GM19324 (cell line): ENCODE data around the gene REXO4.

Experiments
- ATAC-seq: cut with Tn5 transposase; IDR thresholded peaks from one replicate; pipeline ENCODE4 v1.9.1; 2021; ENCODE audit warnings: mild to moderate bottlenecking, moderate library complexity; ENCODE audit not compliant: unreplicated experiment, low FRiP score

The REXO4 gene

DNA sequence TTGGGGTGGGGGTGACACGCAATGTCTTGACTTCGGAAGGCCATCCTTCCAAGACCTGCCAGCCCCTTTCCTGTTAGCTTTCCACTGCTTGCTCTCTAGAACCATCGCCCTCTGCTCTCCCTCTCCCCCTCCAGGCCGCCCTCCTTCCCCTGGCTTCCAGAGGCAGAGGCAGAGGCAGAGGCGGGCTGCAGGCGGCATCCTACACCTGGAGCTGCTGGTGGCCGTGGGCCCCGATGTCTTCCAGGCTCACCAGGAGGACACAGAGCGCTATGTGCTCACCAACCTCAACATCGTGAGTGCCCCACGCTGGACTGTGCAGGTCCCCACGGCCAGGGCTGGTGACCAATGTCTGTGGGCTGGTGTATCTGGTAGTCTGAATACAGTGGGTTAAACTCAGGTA lies 6.4 kb upstream of the REXO4 start:
- no peak for ATAC-seq

DNA sequence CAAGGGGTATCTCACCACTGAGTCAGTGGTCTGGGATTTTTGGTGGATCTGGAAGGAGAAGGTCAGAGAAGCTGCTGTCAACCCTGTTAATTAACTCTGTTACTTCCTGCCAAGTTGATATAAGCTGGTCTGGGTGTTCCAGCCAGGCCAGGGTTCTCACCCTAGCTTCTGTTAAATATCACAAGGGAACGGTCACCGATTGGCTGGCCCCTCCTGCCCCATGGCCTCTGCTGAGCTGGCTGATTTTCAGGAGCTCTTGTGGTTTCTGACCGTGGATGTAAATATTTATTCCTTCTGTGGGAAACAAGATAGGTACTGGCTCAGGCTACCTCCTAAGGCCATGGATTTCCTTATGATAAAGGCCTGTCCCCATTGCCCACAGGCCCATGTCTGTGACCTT lies 5.4 kb upstream of the REXO4 start:
- ATAC-seq, result no peak

DNA sequence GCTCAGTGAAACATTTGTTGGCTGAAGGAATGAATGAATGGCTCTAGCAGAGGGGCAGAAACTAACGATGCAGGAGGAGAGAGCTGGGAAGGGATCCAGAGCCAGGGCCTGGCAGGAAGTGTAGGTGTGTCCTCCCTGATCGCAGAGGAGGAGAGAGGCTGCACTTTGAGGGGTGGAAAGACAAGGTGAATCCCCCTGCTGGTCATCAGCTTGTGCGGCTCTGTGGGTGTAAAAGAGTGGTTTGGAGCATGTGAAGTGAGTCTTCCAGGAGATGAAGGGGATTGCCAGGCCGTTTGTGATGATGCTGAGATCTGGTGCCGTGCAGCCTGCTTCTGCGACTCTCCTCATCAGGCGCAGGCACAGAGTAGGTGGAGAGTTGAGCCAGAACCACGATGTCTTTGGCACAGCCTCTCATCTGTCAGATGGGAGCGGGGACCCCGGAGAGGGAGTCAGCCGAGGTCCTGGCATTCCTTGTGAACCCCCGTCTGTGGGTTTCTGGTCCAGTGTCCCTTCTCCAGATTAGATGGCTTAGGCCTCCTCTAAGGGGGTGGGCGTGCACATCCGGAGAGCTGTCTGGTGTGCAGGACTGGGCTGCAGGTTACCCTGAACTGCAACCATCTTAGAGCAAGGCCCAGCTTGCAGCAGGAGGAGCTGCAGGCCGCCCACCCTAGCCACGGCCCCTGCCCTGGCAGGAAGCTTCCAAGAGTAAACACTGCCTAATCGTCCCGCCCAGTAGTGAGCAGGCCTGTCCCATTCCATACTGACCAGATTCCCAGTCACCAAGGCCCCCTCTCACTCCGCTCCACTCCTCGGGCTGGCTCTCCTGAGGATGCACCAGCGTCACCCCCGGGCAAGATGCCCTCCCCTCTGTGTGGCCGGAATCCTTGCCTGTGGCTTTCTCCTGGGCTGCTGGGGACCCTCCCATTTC lies 4.1 kb upstream of the REXO4 start, which contains the start of gene ADAMTS13:
TSS of gene ADAMTS13 (plus strand) at position 753 of the 928 bp plus-strand sequence. CDS start at position 830, 77 bp downstream.
- no peak for ATAC-seq

DNA sequence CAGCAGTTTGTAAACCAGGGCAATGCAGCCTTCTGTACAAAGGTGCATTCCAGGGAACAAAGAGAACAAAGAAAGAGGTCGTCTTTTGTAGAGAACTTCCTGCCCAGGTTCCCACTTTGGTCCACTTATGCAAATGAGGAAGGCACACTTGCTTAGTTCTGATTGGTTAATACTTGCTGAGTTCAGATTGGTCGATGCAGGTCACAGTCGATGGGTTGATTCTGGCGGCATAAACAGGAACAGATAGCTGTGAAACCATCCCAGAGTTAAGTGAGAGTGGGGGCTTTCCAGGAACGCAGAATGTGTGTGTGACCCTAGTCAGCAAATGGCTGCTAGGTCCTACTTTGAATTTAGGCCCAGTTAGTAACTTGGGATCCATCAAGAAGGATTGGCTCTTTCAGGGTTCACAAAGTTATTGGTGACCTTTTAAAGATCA lies 2.6 kb upstream of the REXO4 start:
- no peak for ATAC-seq

DNA sequence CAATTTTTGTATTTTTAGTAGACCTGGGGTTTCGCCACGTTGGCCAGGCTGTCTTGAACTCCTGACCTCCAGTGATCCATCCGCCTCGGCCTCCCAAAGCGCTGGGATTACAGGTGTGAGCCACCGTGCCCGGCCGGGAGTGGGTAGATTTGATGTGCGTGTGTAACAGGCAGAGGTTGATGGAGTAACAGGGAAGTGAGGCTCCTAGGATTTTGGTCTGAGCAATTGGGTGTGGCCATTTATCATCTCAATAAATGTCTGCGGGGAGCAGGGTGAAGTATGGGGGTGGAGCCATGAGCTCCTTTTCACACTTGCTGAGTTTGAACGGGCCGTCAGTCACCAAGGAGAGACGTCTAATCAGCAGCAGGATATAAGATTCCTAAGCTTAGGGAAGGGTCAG lies 1.2 kb upstream of the REXO4 start:
- no peak for ATAC-seq

DNA sequence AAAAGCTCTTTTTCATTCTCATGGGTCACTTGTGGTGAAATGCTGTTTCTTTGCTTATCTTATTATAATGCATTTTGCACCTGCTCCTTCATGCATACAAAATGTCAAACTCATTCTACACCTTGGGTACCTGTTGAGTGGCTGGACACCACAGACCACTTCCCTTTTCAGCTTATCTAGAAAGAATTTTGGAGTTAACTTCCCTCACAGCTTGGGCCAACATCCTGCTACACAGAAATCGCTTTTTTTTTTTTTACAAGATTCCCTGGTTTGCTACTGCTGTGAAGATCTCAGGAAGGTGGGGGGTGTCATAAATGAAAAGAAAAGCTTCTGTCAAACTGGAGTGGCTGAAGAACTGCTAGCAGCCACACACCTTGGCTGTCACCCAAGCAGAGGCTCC lies 2.6 kb downstream of the REXO4 start:
- ATAC-seq, result no peak

DNA sequence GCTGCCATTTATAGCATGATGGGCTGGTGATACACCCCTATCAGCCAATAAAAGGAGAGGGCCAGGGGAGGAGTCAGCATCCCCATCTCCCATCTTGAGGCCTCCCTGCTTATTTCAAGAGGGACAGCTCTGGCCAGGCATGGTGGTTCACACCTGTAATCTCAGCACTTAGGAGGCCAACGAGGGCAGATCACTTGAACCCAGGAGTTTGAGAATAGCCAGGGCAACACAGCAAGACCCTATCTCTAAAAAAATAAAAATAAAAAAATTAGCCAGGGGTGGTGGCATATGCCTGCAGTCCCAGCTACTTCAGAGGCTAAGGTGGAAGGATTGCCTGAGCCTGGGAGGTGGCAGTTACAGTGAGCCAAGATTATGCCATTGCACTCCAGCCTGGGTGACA lies 9.8 kb downstream of the REXO4 start:
- ATAC-seq, result no peak

DNA sequence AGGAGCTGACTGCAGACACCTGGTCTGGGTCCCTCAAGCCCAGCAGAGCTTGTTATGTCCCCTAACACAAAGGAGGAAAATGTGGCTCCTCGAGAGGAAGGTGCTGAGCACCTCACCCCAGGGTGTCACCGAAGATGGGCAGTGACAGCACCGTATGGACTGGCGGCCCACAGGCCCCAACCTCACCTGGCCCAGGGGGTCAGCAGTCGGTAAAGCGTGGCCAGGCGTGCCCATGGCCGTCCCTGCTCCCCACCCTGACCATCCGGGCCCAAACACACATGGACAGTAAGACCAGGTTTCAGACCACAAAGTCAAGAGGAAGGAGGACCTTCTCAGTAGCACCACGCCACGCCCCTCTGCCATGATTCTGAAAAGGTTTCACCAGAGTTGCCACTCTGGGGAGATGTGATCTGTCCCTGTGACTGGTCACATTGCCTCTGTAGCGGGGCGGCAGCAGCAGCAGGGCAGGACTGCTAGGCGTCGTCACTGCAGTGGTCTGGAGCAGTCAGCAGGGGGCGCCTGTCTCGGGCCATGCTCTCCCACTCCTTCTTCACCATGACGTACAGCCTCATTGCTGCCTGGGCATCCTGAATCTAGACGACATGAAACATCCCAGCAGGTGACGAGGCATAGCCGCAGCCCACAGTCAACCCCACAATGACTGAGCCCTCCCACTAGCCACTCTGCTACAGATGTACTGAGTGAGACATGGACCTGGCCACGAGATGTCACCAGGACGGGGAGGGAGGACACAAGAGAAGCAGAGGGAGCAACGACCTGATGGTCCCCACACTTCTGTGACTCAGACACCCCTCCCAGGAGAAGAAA lies 11.1 kb downstream of the REXO4 start:
- no peak for ATAC-seq

DNA sequence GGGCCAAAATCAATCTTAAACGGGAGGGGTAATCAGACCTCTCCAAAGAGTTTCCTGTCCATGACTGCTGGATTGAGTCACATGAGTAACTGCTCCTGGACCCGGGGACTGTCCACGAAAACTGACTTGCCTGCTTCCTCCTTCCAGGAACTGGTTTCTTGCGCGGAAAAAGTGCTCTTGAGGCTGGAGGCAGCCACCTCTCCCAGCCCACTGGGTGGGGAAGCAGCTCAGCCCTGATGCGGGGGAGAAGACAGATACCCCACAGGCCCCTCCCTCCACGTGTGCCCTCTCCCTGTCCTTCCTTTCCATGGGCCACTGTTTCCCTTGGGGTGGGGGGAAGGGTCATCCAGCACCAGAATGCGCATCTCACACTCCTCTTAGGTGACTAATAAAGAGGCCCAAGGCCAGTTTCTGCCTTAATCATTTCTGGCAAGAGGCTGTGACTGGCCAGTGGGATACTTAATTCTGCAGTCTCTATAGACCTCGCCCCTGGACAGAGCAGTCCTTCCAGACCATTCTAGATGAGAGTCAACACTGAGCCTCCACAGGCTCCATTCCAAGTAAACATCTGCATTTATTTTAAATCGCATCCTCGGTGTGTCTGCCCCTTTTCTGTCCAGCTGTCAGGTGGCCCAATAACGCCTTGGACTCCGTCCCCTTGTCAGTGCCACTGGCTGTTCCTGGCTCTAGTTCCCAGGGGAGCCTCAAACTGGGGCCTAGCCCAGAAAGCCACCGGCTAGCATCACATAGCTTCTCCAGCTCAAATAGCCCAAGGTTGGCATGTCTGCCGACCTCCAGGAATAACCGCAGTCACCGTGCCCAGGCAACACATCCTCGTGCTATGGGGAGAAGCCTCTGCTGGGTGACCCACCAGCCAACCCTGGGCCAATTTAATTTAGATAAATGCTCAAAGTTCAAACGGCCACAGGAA lies 12.0 kb downstream of the REXO4 start:
- ATAC-seq, result no peak

DNA sequence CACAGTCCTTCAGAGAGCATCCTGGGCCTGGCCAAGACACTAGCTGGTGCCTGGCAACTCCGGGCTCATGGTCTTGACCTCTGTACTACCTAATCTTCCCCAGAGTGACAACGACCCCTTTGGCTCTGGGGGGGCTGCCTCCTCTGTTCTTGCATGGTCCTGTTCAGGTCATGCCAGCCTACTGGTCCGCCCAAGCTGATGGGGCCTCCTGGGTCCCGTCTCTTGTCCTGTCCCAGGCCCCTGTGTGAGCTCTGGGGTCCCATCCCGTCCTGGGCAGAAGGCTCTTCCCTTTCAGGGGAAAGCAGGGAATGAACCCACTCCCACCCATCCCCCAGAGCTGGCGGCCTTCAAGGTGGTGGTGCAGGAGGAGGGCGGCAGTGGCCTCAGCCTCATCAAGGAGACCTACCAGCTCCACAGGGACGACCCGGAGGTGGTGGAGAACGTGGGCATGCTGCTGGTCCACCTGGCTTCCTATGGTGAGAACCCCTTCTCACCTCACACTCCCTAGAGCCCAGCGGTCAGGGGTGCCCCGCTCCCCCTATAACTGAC lies 13.3 kb downstream of the REXO4 start:
- ATAC-seq, result no peak

DNA sequence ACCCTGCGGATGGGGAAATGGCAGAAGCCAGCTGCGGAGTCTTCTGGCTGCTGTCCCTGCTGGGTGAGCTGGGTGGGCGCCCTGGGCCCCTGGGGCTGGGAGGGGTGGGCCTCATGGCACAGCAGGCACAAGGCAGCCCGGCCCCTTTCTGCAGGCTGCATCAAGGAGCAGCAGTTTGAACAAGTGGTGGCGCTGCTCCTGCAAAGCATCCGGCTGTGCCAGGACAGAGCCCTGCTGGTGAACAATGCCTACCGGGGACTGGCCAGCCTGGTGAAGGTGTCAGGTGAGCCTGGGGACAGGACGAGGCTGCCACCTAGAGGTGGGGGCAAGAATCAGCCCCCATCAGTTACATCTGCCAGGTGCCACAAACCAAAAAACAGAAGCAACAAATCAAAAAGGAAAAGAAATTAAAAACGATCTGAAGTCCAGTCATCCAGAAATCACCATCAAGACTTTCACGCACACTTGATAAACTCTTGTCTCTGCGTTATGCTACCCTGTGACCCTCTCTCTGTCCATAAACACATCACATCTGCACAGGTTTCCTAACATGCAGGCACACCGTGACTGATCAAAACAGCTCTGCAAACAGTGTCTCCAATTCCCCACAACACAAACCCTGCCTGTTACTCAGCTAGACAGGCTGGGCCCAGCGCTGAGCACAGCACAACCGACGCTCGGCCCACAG lies 13.9 kb downstream of the REXO4 start:
- ATAC-seq, result no peak

DNA sequence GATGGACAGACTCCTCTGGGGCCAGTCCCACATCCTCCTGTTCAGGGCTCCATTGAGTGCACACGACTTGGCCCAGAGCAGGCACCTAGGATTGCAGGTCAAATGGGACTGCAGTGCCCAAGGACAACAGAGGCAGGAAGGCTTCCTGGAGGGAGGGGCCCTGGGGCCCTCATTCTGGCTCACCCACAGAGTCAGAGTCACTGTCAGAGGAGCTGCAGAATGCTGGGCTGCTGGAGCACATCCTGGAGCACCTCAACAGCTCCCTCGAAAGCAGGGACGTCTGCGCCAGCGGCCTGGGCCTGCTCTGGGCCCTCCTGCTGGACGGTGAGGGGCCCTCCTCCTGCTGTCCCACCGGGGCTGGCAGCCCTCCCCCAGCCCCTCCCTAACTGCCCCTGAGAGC lies 15.1 kb downstream of the REXO4 start:
- ATAC-seq, result no peak

DNA sequence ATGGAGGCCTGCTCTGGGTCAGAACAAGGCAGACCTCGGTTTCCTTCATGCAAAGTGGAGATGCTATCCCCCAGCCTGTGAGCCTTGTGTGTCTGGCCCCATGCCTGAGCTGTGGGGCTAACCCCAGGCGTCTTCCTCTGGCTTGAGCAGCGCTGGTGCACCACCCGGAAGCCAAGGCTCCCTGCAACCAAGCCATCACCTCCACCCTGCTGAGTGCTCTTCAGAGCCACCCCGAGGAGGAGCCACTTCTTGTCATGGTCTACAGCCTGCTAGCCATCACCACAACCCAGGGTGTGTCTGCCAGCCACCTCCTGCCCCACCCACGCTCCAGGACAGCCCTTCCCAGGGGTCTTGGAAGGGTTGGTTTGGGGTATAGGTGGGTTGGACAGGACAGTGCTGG lies 16.2 kb downstream of the REXO4 start:
- ATAC-seq, result no peak

DNA sequence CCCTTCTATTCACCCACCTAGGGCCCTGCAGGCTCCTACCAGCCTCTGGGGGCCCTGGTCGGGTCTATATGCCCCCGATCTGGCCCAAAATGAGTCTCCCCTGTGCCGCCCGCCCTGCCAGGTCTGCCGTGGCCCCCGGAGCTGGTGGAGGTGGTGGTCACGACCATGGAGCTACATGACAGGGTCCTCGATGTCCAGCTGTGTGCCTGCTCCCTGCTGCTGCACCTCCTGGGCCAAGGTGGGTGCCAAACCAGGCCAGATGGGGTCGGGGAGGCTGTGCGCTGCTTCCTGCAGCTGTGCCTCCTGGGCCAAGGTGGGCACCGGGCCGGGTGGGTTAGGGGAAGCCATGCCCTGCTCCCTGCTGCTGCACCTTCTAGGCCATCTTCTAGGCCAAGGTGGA lies 17.5 kb downstream of the REXO4 start:
- ATAC-seq, result no peak

DNA sequence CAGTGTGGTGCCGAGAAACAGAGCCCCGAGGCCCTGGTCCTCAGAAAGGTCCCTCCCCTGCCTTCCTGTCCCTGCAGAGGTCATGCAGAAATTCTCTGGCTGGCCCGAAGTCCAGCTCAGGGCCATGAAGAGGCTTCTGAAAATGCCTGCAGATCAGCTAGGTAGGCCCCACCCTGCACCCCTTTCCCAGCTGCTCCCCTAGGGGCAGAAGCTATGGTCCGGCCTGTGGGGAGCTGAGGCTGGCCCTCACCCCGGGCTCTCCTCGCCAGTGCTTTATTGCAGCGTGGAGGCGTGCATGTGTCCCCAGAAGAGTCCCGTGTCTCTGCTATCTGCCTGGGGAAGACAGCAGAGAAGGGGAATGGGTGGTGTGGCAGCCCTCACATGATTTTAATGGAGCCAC lies 19.9 kb downstream of the REXO4 start:
- no peak for ATAC-seq

DNA sequence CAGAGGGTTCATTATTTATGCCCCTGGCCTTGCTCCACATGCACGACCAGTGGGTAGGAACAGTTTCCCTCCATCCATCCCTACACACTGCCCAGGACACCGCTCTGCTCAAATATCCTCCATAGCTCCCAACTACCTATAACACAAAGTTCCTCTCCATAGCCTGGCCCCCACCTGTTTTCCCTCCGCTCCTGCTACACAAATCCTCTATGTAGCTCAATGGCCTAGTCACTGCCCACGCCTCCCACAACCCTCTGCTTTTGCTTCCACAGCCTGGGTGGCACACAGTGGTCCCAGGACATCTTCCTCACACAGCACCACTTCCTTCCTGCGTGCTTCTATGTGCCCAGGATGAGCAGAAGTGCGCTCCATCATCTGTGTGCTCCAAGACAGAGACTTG lies 20.4 kb downstream of the REXO4 start:
- ATAC-seq, result no peak

DNA sequence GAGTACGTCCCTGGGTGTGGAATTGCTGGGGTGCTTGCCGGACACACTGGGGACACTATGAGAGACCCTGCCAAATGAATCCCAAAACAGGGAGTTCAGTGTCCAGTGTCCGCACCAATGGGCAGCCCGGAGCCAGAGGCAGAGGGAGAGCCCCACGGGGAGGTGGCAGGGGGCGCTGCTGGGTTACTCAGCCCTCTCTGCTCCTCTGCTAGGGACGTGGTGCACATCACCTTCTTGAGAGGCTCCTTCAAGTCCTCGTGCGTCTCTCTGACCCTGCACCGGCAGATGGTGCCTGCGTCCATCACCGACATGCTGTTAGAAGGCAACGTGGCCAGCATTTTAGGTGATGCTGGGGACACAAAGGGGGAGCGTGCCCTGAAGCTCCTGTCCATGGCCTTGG lies 20.9 kb downstream of the REXO4 start:
- no peak for ATAC-seq

DNA sequence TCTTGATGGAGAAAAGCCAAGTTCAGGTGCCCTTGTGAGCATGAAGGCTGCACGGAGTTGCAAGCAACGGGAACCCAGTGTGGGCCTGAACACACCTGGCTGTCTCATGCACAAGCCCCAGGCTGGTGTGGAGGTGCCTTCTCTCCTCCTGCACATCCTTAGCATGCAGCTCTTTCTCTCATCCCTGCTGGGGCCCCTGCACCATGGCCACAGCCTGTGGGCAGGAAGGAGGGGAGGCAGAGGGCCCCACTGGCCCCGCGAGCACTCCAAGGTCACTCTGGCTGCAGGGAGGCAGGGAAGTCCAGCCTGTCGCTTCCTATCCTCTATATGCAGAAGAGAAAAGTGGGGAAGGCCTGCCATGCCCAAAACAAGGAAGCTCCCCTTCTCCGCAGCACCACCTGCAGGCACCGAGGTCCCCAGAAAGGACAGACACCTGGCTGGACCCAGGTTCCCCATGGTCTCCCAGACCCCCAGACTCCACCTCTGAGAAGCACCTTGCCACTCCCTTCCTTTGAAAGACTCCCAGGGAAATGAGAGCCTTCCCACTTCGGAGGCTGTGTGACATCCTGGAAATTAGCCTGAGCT lies 23.0 kb downstream of the REXO4 start:
- ATAC-seq, result no peak

DNA sequence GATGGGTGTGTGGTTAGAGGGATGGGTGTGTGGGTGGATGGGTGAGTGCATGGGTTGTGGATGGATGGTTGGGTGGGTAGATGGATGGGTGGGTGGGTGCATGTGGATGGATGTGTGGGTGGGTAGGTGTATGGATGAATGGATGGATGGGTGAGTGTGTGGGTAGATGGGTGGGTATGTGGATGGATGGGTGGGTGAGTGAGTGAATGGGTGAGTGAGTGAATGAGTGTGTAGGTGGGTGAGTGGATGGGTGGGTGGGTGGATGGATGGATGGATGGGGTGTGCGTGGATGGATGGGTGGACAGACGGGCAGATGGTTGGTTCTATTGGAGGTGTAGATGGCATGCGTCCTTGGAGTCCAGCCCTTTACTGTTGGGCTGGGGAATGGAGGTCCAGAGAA lies 24.4 kb downstream of the REXO4 start:
- ATAC-seq, result no peak
